ENCODE data around the gene CDKAL1.

Gene CDKAL1

GRCh38 chr6:20684474-20684873 is 150.2 kb downstream of the CDKAL1 start:
- DNase-seq = no peak
- intact Hi-C loops (cut with DNase I; ENCODE audit: low total_unique reads) = no loop called here
- TF ChIP-seq, protein P1, sequence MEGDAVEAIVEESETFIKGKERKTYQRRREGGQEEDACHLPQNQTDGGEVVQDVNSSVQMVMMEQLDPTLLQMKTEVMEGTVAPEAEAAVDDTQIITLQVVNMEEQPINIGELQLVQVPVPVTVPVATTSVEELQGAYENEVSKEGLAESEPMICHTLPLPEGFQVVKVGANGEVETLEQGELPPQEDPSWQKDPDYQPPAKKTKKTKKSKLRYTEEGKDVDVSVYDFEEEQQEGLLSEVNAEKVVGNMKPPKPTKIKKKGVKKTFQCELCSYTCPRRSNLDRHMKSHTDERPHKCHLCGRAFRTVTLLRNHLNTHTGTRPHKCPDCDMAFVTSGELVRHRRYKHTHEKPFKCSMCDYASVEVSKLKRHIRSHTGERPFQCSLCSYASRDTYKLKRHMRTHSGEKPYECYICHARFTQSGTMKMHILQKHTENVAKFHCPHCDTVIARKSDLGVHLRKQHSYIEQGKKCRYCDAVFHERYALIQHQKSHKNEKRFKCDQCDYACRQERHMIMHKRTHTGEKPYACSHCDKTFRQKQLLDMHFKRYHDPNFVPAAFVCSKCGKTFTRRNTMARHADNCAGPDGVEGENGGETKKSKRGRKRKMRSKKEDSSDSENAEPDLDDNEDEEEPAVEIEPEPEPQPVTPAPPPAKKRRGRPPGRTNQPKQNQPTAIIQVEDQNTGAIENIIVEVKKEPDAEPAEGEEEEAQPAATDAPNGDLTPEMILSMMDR (IDR thresholded peaks at IDR 0.05) = no peak
- Histone ChIP-seq H3K4me1 (peaks cover 0 to 14% (median 2%) of the 10 kb centered on the region in 4 donors), H3K4me3 (no peak overlapping the region), H3K27me3 (no peaks in the 10 kb centered on the region), H3K36me3 (no peaks in the 10 kb centered on the region), H3K9me3 (no peaks in the 10 kb centered on the region), H3K27ac (no peak overlapping the region)

- Histone ChIP-seq H3K9me3 (no peaks in the 10 kb centered on the region), H3K4me3 (no peak overlapping the region), H3K4me1 (peaks cover 0 to 7% (median 2%) of the 10 kb centered on the region in 4 donors), H3K27ac (no peak overlapping the region), H3K27me3 (no peaks in the 10 kb centered on the region), H3K36me3 (no peaks in the 10 kb centered on the region)
- TF ChIP-seq, protein P1 (IDR thresholded peaks at IDR 0.05) = no peak
- no peak for DNase-seq
- intact Hi-C loops (cut with DNase I; ENCODE audit: low total_unique reads) = no loop called here
Observed at GRCh38 chr6:20686142-20686541, 151.9 kb downstream of the CDKAL1 start.

- Histone ChIP-seq H3K9me3 (no peaks in the 10 kb centered on the region), H3K4me3 (no peak overlapping the region), H3K36me3 (no peaks in the 10 kb centered on the region), H3K4me1 (peaks cover 0 to 5% (median 2%) of the 10 kb centered on the region in 4 donors), H3K27me3 (no peaks in the 10 kb centered on the region), H3K27ac (no peak overlapping the region)
- intact Hi-C loops (cut with DNase I; ENCODE audit: low total_unique reads) = no loop called here
- TF ChIP-seq, protein P1 (IDR thresholded peaks at IDR 0.05) = no peak
- no peak for DNase-seq
Observed at GRCh38 chr6:20687494-20687893, 153.2 kb downstream of the CDKAL1 start.

- Histone ChIP-seq H3K36me3 (no peaks in the 10 kb centered on the region), H3K4me3 (no peak overlapping the region), H3K4me1 (peaks cover 0 to 5% (median 2%) of the 10 kb centered on the region in 4 donors), H3K9me3 (no peaks in the 10 kb centered on the region), H3K27me3 (no peaks in the 10 kb centered on the region), H3K27ac (no peak overlapping the region)
- TF ChIP-seq, protein P1 (IDR thresholded peaks at IDR 0.05) = no peak
- intact Hi-C loops (cut with DNase I; ENCODE audit: low total_unique reads) = no loop called here
- no peak for DNase-seq
Observed at GRCh38 chr6:20688710-20689500, 154.6 kb downstream of the CDKAL1 start.

- Histone ChIP-seq H3K27me3 (no peaks in the 10 kb centered on the region), H3K36me3 (no peaks in the 10 kb centered on the region), H3K4me3 (no peak overlapping the region), H3K4me1 (peaks cover 0 to 5% (median 2%) of the 10 kb centered on the region in 4 donors), H3K27ac (no peak overlapping the region), H3K9me3 (no peaks in the 10 kb centered on the region)
- no peak for DNase-seq
- TF ChIP-seq, protein P1 (IDR thresholded peaks at IDR 0.05) = no peak
- intact Hi-C loops (cut with DNase I; ENCODE audit: low total_unique reads) = no loop called here
Observed at GRCh38 chr6:20691185-20691584, 156.9 kb downstream of the CDKAL1 start.

All from tibial artery (tissue), 4 donors.